Endothelial cell of umbilical vein (primary cell): ENCODE measurements around the gene SLC38A8. TPM values are rescaled to one million over a fixed set of nuclear protein-coding genes. Genes with fewer than 3 reads are reported as not detected.

Experiments
- BruUV-seq: library from RNA; stranded (reverse); fragments of 400-500 nt; replicated peaks from 2 replicates; lab custom pipeline; 2021; lab: Mats Ljungman, UMichigan
- CTCF ChIA-PET: fragments of 300-600, 350-600 bp; sonication (Branson Sonifier 250); formaldehyde crosslinking; loops from one replicate; lab custom pipeline; 2021; ENCODE audit warnings: antibody characterized with exemption, inconsistent platforms; lab: Charles Lee
- POLR2A ChIA-PET: fragments of 300-600, 350-600 bp; sonication (Branson Sonifier 250); formaldehyde crosslinking; loops from one replicate; lab custom pipeline; 2021; ENCODE audit warnings: antibody characterized with exemption, inconsistent platforms; lab: Charles Lee
- DNase-seq: peaks from one replicate; pipeline ENCODE4 v3.0.0-alpha.2; 2011; ENCODE audit warnings: low read depth, low spot score
- FAIRE-seq: peaks from 2 replicates; lab custom pipeline; 2011; peaks lifted over from hg19 to GRCh38; lab: Jason Lieb, UNC
- H2AFZ ChIP-seq: 2 replicates; pipeline ENCODE4 v1.6.0; 2012; ENCODE audit warnings: low read depth, low read length, control low read depth, inconsistent platforms
- H3K27ac ChIP-seq: 2 replicates; pipeline ENCODE4 v1.5.1; 2011; ENCODE audit warnings: low read depth, mild to moderate bottlenecking, control low read depth, low read length, moderate library complexity; ENCODE audit not compliant: insufficient read depth
- H3K27me3 ChIP-seq, 2 experiments: 2 replicates each; pipeline versions ENCODE4 v1.6.0 to v1.6.1; 2011; ENCODE audit warnings: low read length in 2 of 2, mixed read lengths in 1 of 2; ENCODE audit not compliant: control insufficient read depth in 2 of 2, insufficient read depth in 2 of 2
- H3K36me3 ChIP-seq, 2 experiments: 2 replicates in 1 of 2; 3 replicates in 1 of 2; pipeline ENCODE4 v1.5.1; 2011; ENCODE audit warnings: low read length in 2 of 2, mild to moderate bottlenecking in 1 of 2, moderate library complexity in 1 of 2; ENCODE audit not compliant: control insufficient read depth in 2 of 2, insufficient read depth in 2 of 2; ENCODE audit errors: extremely low read depth in 1 of 2
- H3K4me1 ChIP-seq: 3 replicates; pipeline ENCODE4 v1.5.1; 2011; ENCODE audit warnings: mild to moderate bottlenecking, low read length; ENCODE audit not compliant: control insufficient read depth, insufficient read depth; ENCODE audit errors: extremely low read depth
- H3K4me2 ChIP-seq: 2 replicates; pipeline ENCODE4 v1.6.1; 2011; ENCODE audit warnings: low read length, control low read depth, mixed read lengths; ENCODE audit not compliant: insufficient read depth
- H3K4me3 ChIP-seq, 3 experiments: fragments of 200-600 bp in 1 of 3; sonication (generic), shearing (Covaris generic) in 1 of 3; replicated peaks in 1 of 3; 2 replicates each; pipeline ENCODE4 v1.5.1; 2011 to 2016; ENCODE audit warnings: control low read depth in 3 of 3, low read length in 3 of 3, mild to moderate bottlenecking in 2 of 3, inconsistent platforms in 1 of 3, low read depth in 1 of 3, moderate library complexity in 1 of 3; ENCODE audit not compliant: insufficient read depth in 1 of 3
- H3K79me2 ChIP-seq: 2 replicates; pipeline ENCODE4 v1.6.0; 2012; ENCODE audit warnings: low read length, inconsistent platforms; ENCODE audit not compliant: control insufficient read depth, insufficient read depth
- H3K9ac ChIP-seq: replicated peaks from 2 replicates; pipeline ENCODE3; 2011; ENCODE audit warnings: low read length, control low read depth; ENCODE audit not compliant: insufficient read depth; ENCODE audit errors: extremely low read depth
- H3K9me1 ChIP-seq: replicated peaks from 3 replicates; pipeline ENCODE4 v1.6.0; 2011; ENCODE audit warnings: mild to moderate bottlenecking, low read length; ENCODE audit not compliant: control insufficient read depth, insufficient read depth; ENCODE audit errors: extremely low read depth
- H3K9me3 ChIP-seq: replicated peaks from 2 replicates; pipeline ENCODE4 v1.5.1; 2012; ENCODE audit warnings: low read length, inconsistent platforms; ENCODE audit not compliant: control insufficient read depth, insufficient read depth
- H4K20me1 ChIP-seq: replicated peaks from 2 replicates; pipeline ENCODE3; 2011; ENCODE audit warnings: mild to moderate bottlenecking, low read length; ENCODE audit not compliant: control insufficient read depth, insufficient read depth; ENCODE audit errors: extremely low read depth
- EZH2 ChIP-seq: IDR thresholded peaks from 2 replicates; pipeline ENCODE4 v1.6.1; 2012; ENCODE audit warnings: borderline replicate concordance, low read depth, mild to moderate bottlenecking, moderate library complexity, low read length, inconsistent platforms; ENCODE audit not compliant: severe bottlenecking
- JUN ChIP-seq: IDR thresholded peaks from 2 replicates; pipeline ENCODE4 v1.6.1; 2011; ENCODE audit warnings: borderline replicate concordance, low read depth; ENCODE audit not compliant: insufficient read length, insufficient read depth
- MYC ChIP-seq: IDR thresholded peaks from one replicate; pipeline ENCODE4 v1.6.1; 2011; ENCODE audit warnings: mild to moderate bottlenecking, low read depth, low read length
- POLR2A ChIP-seq: IDR thresholded peaks from 2 replicates; pipeline ENCODE4 v1.6.1; 2012; ENCODE audit warnings: low read depth, mild to moderate bottlenecking, control low read depth, low read length
- POLR2AphosphoS5 ChIP-seq: IDR thresholded peaks from 2 replicates; pipeline ENCODE4 v1.6.1; 2012; ENCODE audit warnings: low read depth, mild to moderate bottlenecking, control low read depth, low read length, moderate library complexity; ENCODE audit not compliant: insufficient read depth
- dilution Hi-C: fragments of 300-500 bp; cut with MboI; formaldehyde crosslinking; loops from one replicate; pipeline ENCODE4 v1.15.0; 2019; ENCODE audit warnings: low sequenced_read_pairs; ENCODE audit not compliant: extremely low pct_ligation_motif_present
- intact Hi-C: fragments of 100-400 bp; cut with micrococcal nuclease; formaldehyde crosslinking; loops from one replicate; pipeline ENCODE4 v1.10.0; 2022
- polyA plus RNA-seq, 4 experiments: library from polyadenylated mRNA; depleted of rRNA in 3 of 4; stranded (reverse) in 3 of 4; unstranded in 1 of 4; fragments of >200 nt; gene quantifications; 2 replicates each; pipeline versions ENCODE4 v1.2.1 to v1.2.3, GENCODE V29; 2011 to 2012; ENCODE audit warnings: missing spikeins in 1 of 4
- total RNA-seq: library from RNA; stranded (reverse); gene quantifications from 2 replicates; pipeline ENCODE4 v1.2.3, GENCODE V29; 2021

SLC38A8 gene
- total and polyA plus RNA-seq, 2 donors (not counting 3 experiments of a cell fraction or from before 2014, with no cell fraction given), result not detected

- intact Hi-C loops, result no loop called here
These were observed 14.3 kb upstream of the SLC38A8 start for GRCh38 chr16:84056933-84057332.

GRCh38 chr16:84055801-84056634, 13.4 kb upstream of the SLC38A8 start:
- Histone ChIP-seq H3K27me3 (no peaks in the 10 kb centered on the region), H3K9ac (no peak overlapping the region), H3K4me1 (no peaks in the 10 kb centered on the region), H2AFZ (no peak overlapping the region), H3K36me3 (peaks cover 6 to 43% of the 10 kb centered on the region in 2 experiments), H3K9me3 (no peaks in the 10 kb centered on the region), H3K27ac (no peak overlapping the region), H4K20me1 (no peaks in the 10 kb centered on the region), H3K9me1 (no peaks in the 10 kb centered on the region), H3K79me2 (no peaks in the 10 kb centered on the region), H3K4me2 (no peak overlapping the region), H3K4me3 (no peak overlapping the region)
- BruUV-seq, result no TSS peak
- DNase-seq, result no peak
- no peak for TF ChIP-seq EZH2
- TF ChIP-seq MYC, result no peak
- no peak for TF ChIP-seq POLR2A
- intact Hi-C loops, result no loop called here
- POLR2A ChIA-PET, result no interaction called here
- no peak for FAIRE-seq
- CTCF ChIA-PET, result interaction anchor here (1.1 kb wide), 2 partner anchors 14 to 99 kb away, joined by 3 to 5 read pairs; partner anchors contain the start of gene SLC38A8
- dilution Hi-C loops, result no loop called here

More at GRCh38 chr16:84056933-84057332, 14.3 kb upstream of the SLC38A8 start:
- dilution Hi-C loops, result no loop called here
- no peaks in the 10 kb centered on the region for H3K27me3 ChIP-seq
- no peak overlapping the region for H3K27ac ChIP-seq
- no peaks in the 10 kb centered on the region for H3K79me2 ChIP-seq
- no peak overlapping the region for H3K4me2 ChIP-seq
- TF ChIP-seq JUN, result no peak
- TF ChIP-seq POLR2AphosphoS5, result no peak
- no peak for TF ChIP-seq POLR2A
- TF ChIP-seq MYC, result no peak
- no peak for TF ChIP-seq EZH2
- H3K9me1 ChIP-seq, result no peaks in the 10 kb centered on the region
- BruUV-seq, result no TSS peak
- CTCF ChIA-PET, result interaction anchor here (1.1 to 1.7 kb wide), 4 partner anchors 9 to 100 kb away, joined by 3 to 5 read pairs (median 4); no protein-coding TSS in a partner anchor
- H2AFZ ChIP-seq, result no peak overlapping the region
- FAIRE-seq (no peak), DNase-seq (no peak)
- no peaks in the 10 kb centered on the region for H3K4me1 ChIP-seq
- POLR2A ChIA-PET, result no interaction called here
- no peaks in the 10 kb centered on the region for H3K9me3 ChIP-seq
- no peak overlapping the region for H3K9ac ChIP-seq
- no peaks in the 10 kb centered on the region for H4K20me1 ChIP-seq
- H3K4me3 ChIP-seq, result no peak overlapping the region
- peaks cover 6 to 48% of the 10 kb centered on the region in 2 experiments for H3K36me3 ChIP-seq
